Stimulated activated CD8-positive, alpha-beta memory T cell treated with anti-CD3 and anti-CD28 coated beads, Interleukin-7, amount 100 ng/mL, for 48 hours (primary cell): ENCODE measurements around the gene EHMT2.
"Not testable (repeated sequence)": the region's sequence is repeated elsewhere in the genome, so short reads cannot be mapped to it uniquely, and the experiment has no call there.

Experiments
- DNase-seq, 2 donors: peaks; one replicate each; pipeline ENCODE4 v3.0.0-alpha.2; 2020; ENCODE audit warnings: low read depth in 1 of 2; ENCODE audit errors: extremely low read depth in 1 of 2

Gene EHMT2

DNA sequence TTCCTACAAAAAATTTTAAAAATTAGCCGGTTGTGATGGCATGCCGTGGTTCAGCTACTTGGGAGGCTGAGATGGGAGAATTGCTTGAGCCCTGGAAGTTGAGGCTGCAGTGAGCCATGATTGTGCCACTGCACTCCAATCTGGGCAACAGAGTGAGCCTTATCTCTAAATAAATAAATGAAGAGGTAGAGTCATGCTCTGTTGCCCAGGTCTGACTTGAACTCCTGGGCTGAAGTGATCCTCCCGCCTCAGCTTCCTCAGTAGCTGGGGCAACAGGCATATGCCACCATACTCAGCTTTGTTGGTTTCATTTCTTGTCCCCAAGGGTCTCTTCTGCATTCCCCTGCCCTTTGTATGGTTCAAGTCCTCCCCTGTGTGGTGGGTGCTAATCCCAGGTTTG, 53.0 kb downstream of the EHMT2 start:
- DNase-seq = no peak

GRCh38 chr6:31842053-31842452, 55.4 kb downstream of the EHMT2 start:
- DNase-seq = no peak

DNA sequence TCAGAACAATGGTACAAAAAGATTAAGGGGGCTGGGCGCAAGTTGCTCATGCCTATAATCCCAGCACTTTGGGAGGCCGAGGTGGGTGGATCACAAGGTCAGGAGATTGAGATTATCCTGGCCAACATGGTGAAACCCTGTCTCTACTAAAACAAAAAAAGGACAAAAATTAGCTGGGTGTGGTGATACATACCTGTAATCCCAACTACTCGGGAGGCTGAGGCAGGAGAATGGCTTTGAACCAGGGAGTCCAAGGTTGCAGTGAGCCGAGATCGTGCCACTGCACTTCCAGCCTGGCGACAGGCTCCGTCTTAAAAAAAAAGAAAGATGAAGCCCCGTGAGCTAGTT, 57.7 kb downstream of the EHMT2 start:
- not testable (repeated sequence) for DNase-seq

GRCh38 chr6:31838968-31839367, 58.5 kb downstream of the EHMT2 start:
- no peak for DNase-seq

DNA sequence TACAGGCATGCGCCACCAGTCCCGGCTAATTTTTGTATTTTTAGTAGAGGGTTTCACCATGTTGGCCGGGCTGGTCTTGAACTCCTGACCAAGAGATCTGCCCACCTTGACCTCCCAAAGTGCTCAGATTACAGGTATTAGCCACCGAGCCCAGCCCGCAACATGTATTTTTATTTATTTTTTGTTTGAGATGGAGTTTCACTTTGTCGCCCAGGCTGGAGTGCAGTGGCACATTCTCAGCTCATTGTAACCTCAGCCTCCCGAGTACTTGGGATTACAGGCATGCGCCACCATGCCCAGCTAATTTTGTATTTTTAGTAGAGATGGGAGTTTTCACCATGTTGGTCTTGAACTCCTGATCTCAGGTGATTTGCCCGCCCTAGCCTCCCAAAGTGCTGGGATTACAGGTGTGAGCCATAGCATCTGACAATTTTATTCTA, 59.4 kb downstream of the EHMT2 start:
- not testable (repeated sequence) for DNase-seq

- DNase-seq = no peak
Measured at GRCh38 chr6:31837369-31838113, 60.0 kb downstream of the EHMT2 start.

DNA sequence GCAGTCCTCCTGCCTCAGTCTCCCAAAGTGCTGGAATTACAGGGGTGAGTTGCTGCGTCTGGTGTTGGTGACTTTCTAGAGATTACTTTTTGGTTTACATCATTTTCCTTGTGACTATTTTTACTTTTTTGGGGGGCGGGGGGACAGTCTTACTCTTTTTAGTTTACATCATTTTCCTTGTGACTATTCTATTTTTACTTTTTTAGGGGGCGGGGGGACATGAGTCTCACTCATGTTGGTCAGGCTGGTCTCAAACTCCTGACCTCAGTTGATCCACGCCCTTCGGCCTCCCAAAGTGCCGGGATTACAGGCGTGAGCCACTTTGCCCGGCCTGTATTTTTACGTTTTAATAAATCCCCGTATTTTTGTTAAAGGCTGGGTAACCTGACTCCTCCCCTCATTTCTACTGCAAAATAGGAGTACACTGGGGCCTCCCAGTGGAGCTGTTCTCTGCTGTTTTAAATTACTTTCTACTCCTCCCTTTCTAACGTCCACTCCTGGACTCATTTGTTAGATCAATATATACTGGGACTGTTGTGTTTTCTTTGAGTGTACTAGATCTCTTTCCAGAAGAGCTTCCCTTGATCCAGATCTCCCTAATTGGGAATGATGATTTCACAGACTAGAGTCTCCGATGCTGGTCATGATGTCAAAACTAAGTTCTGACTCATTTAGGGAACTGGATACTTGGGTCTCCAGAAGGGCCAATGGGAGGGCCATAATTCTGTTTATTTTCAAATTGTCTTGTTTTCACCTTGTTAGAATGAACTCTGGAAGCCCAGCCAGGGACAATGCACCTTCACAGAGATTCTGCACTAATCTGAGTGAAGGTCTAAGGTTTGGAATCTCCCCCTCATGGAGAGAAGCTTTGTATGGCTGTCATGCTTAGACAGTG, 60.8 kb downstream of the EHMT2 start:
- no peak for DNase-seq

- no peak for DNase-seq
Measured at GRCh38 chr6:31836047-31836473, 61.4 kb downstream of the EHMT2 start.

DNA sequence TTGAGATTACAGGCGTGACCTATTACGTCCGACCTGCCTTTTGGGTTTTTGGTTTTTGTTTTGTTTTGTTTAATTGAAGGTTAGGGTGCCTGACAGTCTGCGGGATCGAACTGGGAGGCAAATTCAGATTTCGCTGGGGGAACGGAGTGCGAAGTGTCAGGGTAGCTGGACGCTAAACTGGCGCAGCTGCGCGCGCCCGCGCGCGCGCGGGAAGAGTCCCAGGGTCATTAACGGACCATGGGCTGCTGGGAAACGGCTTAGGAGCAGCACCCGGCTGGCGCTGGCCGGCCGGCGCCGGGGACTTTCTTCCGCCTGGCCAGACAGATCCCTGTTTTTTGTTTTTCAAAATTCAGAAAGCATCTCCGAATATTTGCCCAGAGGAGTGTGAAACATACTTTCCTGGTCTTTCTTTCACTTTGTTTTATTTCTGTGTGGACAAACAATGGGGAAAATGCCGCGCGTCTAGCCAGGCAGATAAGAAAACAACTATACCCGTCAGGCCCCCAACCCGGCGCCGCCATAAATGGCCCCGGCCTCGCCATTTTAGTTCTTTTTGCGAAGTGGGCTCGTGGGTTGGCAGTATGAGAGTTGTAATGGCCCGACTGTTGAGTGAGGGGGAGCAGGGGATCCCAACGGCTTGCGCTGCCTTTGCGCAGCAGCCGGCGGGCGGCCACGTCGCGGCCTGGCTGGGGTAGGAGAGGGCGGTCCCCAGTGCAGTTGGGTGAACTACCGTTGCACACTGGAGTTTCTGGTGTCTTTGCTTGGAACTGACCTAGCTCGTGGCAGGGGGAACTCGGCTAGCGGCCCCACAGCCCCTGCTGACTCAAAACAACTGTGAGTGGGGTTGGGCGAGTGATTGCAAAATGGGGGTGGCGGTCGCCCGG, 62.9 kb downstream of the EHMT2 start:
- DNase-seq = peak; percentile 65 to 68

GRCh38 chr6:31831350-31832215, 65.9 kb downstream of the EHMT2 start:
- DNase-seq = no peak

DNA sequence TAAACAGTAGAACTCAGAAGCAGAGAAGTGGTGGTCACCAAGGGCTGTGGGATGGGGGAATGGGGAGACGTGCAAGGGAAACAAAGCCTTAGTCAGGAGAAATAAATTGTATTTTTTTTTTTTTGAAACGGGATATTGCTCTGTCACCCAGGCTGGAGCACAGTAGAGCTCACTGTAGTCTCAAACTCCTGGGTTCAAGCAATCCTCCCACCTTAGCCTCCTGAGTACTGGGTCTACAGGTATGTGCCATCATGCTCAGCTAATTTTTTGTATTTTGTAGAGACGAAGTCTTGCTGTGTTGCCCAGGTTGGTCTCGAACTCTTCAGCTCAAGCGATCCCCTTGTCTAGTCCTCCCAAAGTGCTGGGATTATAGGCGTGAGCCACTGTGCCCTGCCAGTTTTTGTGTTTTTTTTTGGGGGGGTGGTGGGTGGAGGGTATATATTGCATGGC, 66.6 kb downstream of the EHMT2 start:
- no peak for DNase-seq
